Testis (tissue), 3 donors: ENCODE results near the gene FAM234B. TPM values are rescaled to one million over a fixed set of nuclear protein-coding genes. Genes with fewer than 3 reads are reported as not detected.
"Not testable (repeated sequence)": the region's sequence is repeated elsewhere in the genome, so short reads cannot be mapped to it uniquely, and the experiment has no call there.

Experiments used
- DNase-seq: peaks from one replicate; pipeline ENCODE4 v3.0.0-alpha.2; 2019
- H3K27ac ChIP-seq, 2 donors: fragments of 200-600 bp; sonication (generic); one replicate each; pipeline ENCODE4 v1.5.1; 2019
- H3K27me3 ChIP-seq: fragments of 200-600 bp; sonication (generic); one replicate; pipeline ENCODE4 v1.5.1; 2019
- H3K36me3 ChIP-seq: fragments of 200-600 bp; sonication (generic); one replicate; pipeline ENCODE4 v1.5.1; 2017; ENCODE audit warnings: low read depth; ENCODE audit errors: missing control alignments
- H3K4me1 ChIP-seq: fragments of 200-600 bp; sonication (generic); one replicate; pipeline ENCODE4 v1.5.1; 2019
- H3K4me3 ChIP-seq, 2 donors: fragments of 200-600 bp; sonication (generic); one replicate each; pipeline ENCODE4 v1.5.1; 2017 to 2019
- H3K9me3 ChIP-seq: fragments of 200-600 bp; sonication (generic); one replicate; pipeline ENCODE4 v1.5.1; 2017
- CTCF ChIP-seq, 3 experiments: fragments of 450-650 bp in 2 of 3; fragments of 200-600 bp in 1 of 3; sonication (generic) in 1 of 3; IDR thresholded peaks; one replicate each; pipeline ENCODE4 v1.5.1; 2016 to 2019; ENCODE audit warnings: antibody characterized with exemption in 3 of 3, mild to moderate bottlenecking in 2 of 3, moderate library complexity in 1 of 3
- POLR2A ChIP-seq: fragments of 450-650 bp; IDR thresholded peaks from one replicate; pipeline ENCODE4 v1.6.1; 2017; ENCODE audit warnings: antibody characterized with exemption, mild to moderate bottlenecking, moderate library complexity
- WGBS, 2 donors: methylation state at CpG; one replicate each; pipeline ENCODE4 v1.1.5; 2018; 5-methylcytosine and 5-hydroxymethylcytosine counted together
- intact Hi-C: fragments of 100-400 bp; cut with DNase I; formaldehyde crosslinking; loops from one replicate; pipeline ENCODE4 v1.15.1; 2023; ENCODE audit warnings: low total_unique reads
- polyA plus RNA-seq: library from polyadenylated mRNA; stranded (reverse); fragments of 350-450 nt; fragmentation: Illumina TruSeq; extraction: RNeasy Lipid Tissue Mini Kit (QIAGEN cat#74804); gene quantifications from one replicate; pipeline ENCODE4 v1.2.3, GENCODE V29; 2014; ENCODE audit warnings: low read depth, low replicate concordance; ENCODE audit not compliant: insufficient read depth
- total RNA-seq, 2 donors: library from RNA; depleted of rRNA; stranded (reverse); fragments of >200 nt; gene quantifications; one replicate each; pipeline ENCODE4 v1.2.3, GENCODE V29; 2016

FAM234B gene
- total and polyA plus RNA-seq, 3 donors from 2014 or later, result 11.0 to 13.2 (median 13.0) TPM

GRCh38 chr12:13080266-13080665 is 36.1 kb downstream of the FAM234B start:
- TF ChIP-seq CTCF (IDR thresholded peaks at IDR 0.05) (no peak), POLR2A (no peak)
- Histone ChIP-seq H3K27me3 (no peaks in the 10 kb centered on the region), H3K27ac (no peak overlapping the region), H3K36me3 (no peaks in the 10 kb centered on the region), H3K9me3 (no peaks in the 10 kb centered on the region), H3K4me3 (no peak overlapping the region), H3K4me1 (no peaks in the 10 kb centered on the region)
- 85 to 95% methylated on average over 3 of the region's 3 CpGs for WGBS, 2 donors
- intact Hi-C loops, result no loop called here
- DNase-seq, result no peak

- no peak overlapping the region for H3K27ac ChIP-seq
Observed at GRCh38 chr12:13082861-13083260, 38.7 kb downstream of the FAM234B start.

GRCh38 chr12:13083638-13084037 is 39.5 kb downstream of the FAM234B start:
- DNase-seq, H3K27me3 ChIP-seq, H3K36me3 ChIP-seq, H3K27ac ChIP-seq, intact Hi-C loops, H3K9me3 ChIP-seq, H3K4me3 ChIP-seq, H3K4me1 ChIP-seq: not testable (repeated sequence)
- WGBS, 2 donors, result 97 to 100% methylated on average over 5 of the region's 5 CpGs

More at GRCh38 chr12:13082861-13083260, 38.7 kb downstream of the FAM234B start:
- H3K9me3 ChIP-seq, result no peaks in the 10 kb centered on the region
- no peak for DNase-seq
- H3K27me3 ChIP-seq, result no peaks in the 10 kb centered on the region
- H3K4me1 ChIP-seq, result no peaks in the 10 kb centered on the region
- no peaks in the 10 kb centered on the region for H3K36me3 ChIP-seq
- no peak for TF ChIP-seq CTCF (IDR thresholded peaks at IDR 0.05)
- no peak for TF ChIP-seq POLR2A
- H3K4me3 ChIP-seq, result no peak overlapping the region
- 94 to 98% methylated on average over 2 of the region's 2 CpGs for WGBS, 2 donors
- intact Hi-C loops, result no loop called here

GRCh38 chr12:13084898-13085640 is 40.9 kb downstream of the FAM234B start:
- no peak for DNase-seq
- H3K27me3 ChIP-seq, result no peaks in the 10 kb centered on the region
- TF ChIP-seq POLR2A, result no peak
- no peak for TF ChIP-seq CTCF (IDR thresholded peaks at IDR 0.05)
- no peaks in the 10 kb centered on the region for H3K9me3 ChIP-seq
- no peak overlapping the region for H3K4me3 ChIP-seq
- no peaks in the 10 kb centered on the region for H3K4me1 ChIP-seq
- H3K27ac ChIP-seq, result no peak overlapping the region
- H3K36me3 ChIP-seq, result no peaks in the 10 kb centered on the region
- 93 to 95% methylated on average over 11 of the region's 11 CpGs for WGBS, 2 donors
- intact Hi-C loops, result no loop called here

- no peak overlapping the region for H3K27ac ChIP-seq
- no peak for DNase-seq
- 73 to 78% methylated on average over 7 of the region's 7 CpGs for WGBS, 2 donors
- TF ChIP-seq CTCF (IDR thresholded peaks at IDR 0.05) (no peak), POLR2A (no peak)
- no peaks in the 10 kb centered on the region for H3K36me3 ChIP-seq
- H3K4me1 ChIP-seq, result no peaks in the 10 kb centered on the region
- H3K9me3 ChIP-seq, result no peaks in the 10 kb centered on the region
- intact Hi-C loops, result no loop called here
- no peaks in the 10 kb centered on the region for H3K27me3 ChIP-seq
- no peak overlapping the region for H3K4me3 ChIP-seq
Observed at GRCh38 chr12:13085968-13086686, 41.9 kb downstream of the FAM234B start.
